Measurements from ENCODE around the gene FAM124A. TPM values are rescaled to one million over a fixed set of nuclear protein-coding genes. Genes with fewer than 3 reads are reported as not detected.

Gene FAM124A
- total RNA-seq, 1 experiment from 2014 or later: 3.1 TPM

GRCh38 chr13:51175639-51176038, 46.6 kb upstream of the FAM124A start:
- POLR2A ChIA-PET: no interaction called here

More at GRCh38 chr13:51175639-51176038, 46.6 kb upstream of the FAM124A start:
- Histone ChIP-seq H3K27me3 (ENCODE audit: insufficient read depth, low read length) (peaks cover 22% of the 10 kb centered on the region), H3K4me1 (ENCODE audit: control insufficient read depth in 1 of 2, insufficient read depth in 2 of 2, low read length in 2 of 2) (no peaks in the 10 kb centered on the region), H3K36me3 (ENCODE audit: control insufficient read depth in 1 of 2, insufficient read depth in 2 of 2, low read length in 2 of 2) (no peaks in the 10 kb centered on the region), H3K4me2 (ENCODE audit: low read length) (no peak overlapping the region), H3K9me3 (ENCODE audit: control insufficient read depth in 1 of 2, insufficient read depth in 1 of 2, low read depth in 1 of 2, low read length in 2 of 2) (no peaks in the 10 kb centered on the region), H4K20me1 (ENCODE audit: insufficient read depth) (no peaks in the 10 kb centered on the region), H3K9me2 (ENCODE audit: insufficient read depth) (no peaks in the 10 kb centered on the region), H3K27ac (ENCODE audit: low read depth, low read length) (no peak overlapping the region), H3K79me2 (ENCODE audit: insufficient read depth, low read length) (no peaks in the 10 kb centered on the region), H3K4me3 (replicated peaks in 1 of 2; ENCODE audit: low read depth in 1 of 2, low read length in 2 of 2) (no peak overlapping the region), H3K9ac (ENCODE audit: low read length) (no peak overlapping the region), H2AFZ (ENCODE audit: low read depth, low read length, poor library complexity, severe bottlenecking) (no peak overlapping the region)
- no peak for ATAC-seq
- intact Hi-C loops (cut with micrococcal nuclease): no loop called here
- ChIA-PET RAD21 (ENCODE audit: low non-redundant PET in 1 of 2, low total read pairs in 2 of 2, uncharacterized antibody in 2 of 2, unreplicated experiment in 2 of 2) (no interaction called here), CTCF (no interaction called here)
- no peak for DNase-seq (ENCODE audit: low read depth, low spot score)
- TF ChIP-seq JUND (IDR thresholded peaks at IDR 0.05) (no peak), POLR2A (IDR thresholded peaks at IDR 0.05; ENCODE audit: borderline replicate concordance, extremely low read depth, insufficient read depth, insufficient read length) (no peak), SP1 (IDR thresholded peaks at IDR 0.05; ENCODE audit: low read depth) (no peak), REST (IDR thresholded peaks at IDR 0.05; ENCODE audit: low read depth) (no peak), POLR2AphosphoS5 (IDR thresholded peaks at IDR 0.05; ENCODE audit: low read depth, low read length) (no peak)
- BruUV-seq (replicated peaks): no TSS peak
